ENCODE results near the gene PHF1. TPM values are rescaled to one million over a fixed set of nuclear protein-coding genes. Genes with fewer than 3 reads are reported as not detected.

The PHF1 gene
- total and polyA plus RNA-seq, 2 of the 13 experiments (the other 11 are each of a cell fraction or from before 2014, with no cell fraction given), result 25.4 to 61.9 TPM

GRCh38 chr6:33454009-33454946 is 43.5 kb downstream of the PHF1 start, which contains the start of gene ZBTB9 (continued):
- 0 out of 2 replicates have a peak, but pooled peaks have one; percentile 8 for TF ChIP-seq RERE (CRISPR knock-in tag; IDR thresholded peaks at IDR 0.05; ENCODE audit: low read depth)
- peak; percentile 95 for TF ChIP-seq ASH2L (IDR thresholded peaks at IDR 0.05; ENCODE audit: insufficient read length, low read depth, low read length)
- TF ChIP-seq MYPOP (CRISPR knock-in tag; IDR thresholded peaks at IDR 0.05), result peak; percentile 84
- no peak for TF ChIP-seq ZNF83 (CRISPR knock-in tag; IDR thresholded peaks at IDR 0.05; ENCODE audit: borderline replicate concordance)
- TF ChIP-seq ZNF577 (CRISPR knock-in tag; IDR thresholded peaks at IDR 0.05; ENCODE audit: borderline replicate concordance, low read depth), result 0 out of 2 replicates have a peak, but pooled peaks have one; percentile 41
- TF ChIP-seq E2F2 (CRISPR knock-in tag; IDR thresholded peaks at IDR 0.05; ENCODE audit: borderline replicate concordance), result no peak
- no peak for TF ChIP-seq TERF1 (CRISPR knock-in tag; IDR thresholded peaks at IDR 0.05)
- TF ChIP-seq NRL (CRISPR knock-in tag; IDR thresholded peaks at IDR 0.05; ENCODE audit: borderline replicate concordance), result peak; percentile 98
- no peak for TF ChIP-seq ZBTB46 (CRISPR knock-in tag; IDR thresholded peaks at IDR 0.05; ENCODE audit: borderline replicate concordance)
- TF ChIP-seq KDM5B (CRISPR knock-in tag; IDR thresholded peaks at IDR 0.05; ENCODE audit: borderline replicate concordance), result peak; percentile 96
